ENCODE data around the gene EFNB1.
"Not testable (repeated sequence)": the region's sequence is repeated elsewhere in the genome, so short reads cannot be mapped to it uniquely, and the experiment has no call there.

The EFNB1 gene

DNA sequence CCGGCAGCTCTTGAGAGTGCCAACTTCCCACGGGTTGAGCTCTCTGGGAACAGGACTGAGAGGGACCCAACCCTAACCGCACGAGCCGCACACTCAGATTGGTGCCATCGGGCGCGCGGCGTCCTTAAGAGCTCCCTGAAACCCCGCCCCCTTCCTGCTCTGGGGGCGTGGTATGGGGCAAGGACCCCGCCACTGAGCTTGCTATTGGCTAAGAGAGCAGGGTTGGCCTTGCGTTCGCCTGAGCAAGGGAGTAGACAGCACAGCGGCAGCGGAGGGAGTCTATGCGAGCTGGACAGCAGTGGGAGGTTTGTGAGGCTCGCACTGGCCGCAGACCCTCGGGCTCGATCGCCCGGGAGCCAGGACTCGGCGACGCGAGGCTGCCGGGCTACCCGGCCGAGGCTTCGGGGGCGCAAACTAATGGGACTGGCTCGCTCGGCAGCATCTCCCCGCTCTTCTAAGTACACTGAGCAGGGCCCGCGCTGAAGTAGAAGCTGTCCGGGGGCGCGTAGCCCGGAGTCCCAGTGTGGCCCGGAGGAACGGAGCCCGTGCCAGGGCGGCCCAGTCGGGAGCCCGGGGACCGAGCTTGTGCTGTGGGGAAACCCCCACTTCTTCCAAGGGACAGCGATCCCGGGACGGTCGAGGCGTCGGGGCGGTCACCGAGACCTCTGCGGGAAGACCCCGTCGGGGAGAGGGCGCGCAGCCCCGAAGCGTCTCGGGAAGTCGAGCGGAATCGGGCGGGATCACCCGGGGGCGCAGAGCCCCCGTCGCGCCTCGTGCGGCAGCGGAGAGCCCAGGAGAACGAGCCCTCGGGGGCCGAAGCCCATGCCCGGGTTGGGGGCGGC, at the start of gene EFNB1:
EFNB1 (plus strand) TSS at position 282 of the 842 bp plus-strand sequence. CDS start 756 bp downstream, outside the sequence.
- peak; percentile 86 for DNase-seq

DNA sequence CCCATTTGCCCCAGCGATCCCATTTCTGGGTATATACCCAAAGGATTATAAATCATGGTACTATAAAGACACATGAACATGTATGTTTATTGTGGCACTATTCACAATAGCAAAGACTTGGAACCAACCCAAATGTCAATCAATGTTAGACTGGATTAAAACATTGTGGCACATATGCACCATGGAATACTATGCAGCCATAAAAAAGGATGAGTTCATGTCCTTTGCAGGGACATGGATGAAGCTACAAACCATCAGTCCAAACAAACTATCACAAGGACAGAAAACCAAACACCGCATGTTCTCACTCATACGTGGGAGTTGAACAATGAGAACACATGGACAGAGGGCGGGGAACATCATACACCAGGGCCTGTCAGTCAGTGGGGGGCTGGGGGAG, 47.5 kb upstream of the EFNB1 start:
- DNase-seq = not testable (repeated sequence)

DNA sequence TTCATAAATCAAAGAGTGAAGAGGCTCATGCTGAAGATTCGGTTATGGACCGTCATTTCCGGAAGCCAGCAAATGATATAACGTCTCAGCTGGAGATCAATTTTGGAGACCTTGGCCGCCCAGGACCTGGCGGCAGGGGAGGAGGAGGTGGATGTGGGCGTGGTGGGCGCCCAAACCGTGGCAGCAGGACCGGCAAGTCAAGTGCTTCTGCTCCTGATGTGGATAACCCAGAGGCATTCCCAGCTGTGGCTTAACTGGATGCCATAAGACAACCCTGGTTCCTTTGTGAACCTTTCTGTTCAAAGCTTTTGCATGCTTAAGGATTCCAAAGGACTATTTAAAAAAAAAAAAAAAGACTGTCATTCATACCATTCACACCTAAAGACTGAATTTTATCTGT, 44.0 kb upstream of the EFNB1 start:
- DNase-seq = no peak

DNA sequence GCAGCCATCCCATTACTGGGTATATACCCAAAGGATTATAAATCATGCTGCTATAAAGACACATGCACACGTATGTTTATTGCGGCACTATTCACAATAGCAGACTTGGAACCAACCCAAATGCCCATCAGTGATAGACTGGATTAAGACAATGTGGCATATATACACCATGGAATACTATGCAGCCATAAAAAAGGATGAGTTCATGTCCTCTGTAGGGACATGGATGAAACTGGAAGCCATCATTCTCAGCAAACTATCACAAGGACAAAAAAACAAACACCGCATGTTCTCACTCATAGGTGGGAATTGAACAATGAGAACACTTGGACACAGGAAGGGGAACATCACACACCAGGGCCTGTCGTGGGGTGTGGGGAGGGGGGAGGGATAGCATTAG, 42.2 kb upstream of the EFNB1 start:
- DNase-seq = not testable (repeated sequence)

- DNase-seq = no peak
Measured at GRCh38 chrX:68789966-68790365, 38.9 kb upstream of the EFNB1 start.

GRCh38 chrX:68792083-68792482, 36.7 kb upstream of the EFNB1 start:
- DNase-seq = no peak

DNA sequence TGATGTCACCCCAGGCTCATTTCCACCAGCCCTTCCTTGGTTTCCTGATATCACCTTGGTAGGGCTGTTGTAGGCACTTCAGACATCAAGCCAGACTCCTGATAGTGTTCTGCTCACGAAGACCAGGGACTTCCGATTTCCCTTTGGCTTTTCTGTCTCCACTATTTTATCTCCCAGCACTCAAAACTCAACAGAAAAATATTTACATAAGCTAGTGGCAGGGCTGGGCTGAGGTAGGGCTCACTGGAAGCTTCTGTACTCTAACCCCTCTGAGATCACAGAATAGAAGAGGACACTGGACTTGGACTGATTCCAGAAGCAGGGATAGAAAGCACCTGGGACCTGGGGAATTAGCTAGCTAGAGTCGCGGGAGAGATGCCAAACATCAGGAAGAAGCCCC, 34.4 kb upstream of the EFNB1 start:
- DNase-seq = no peak

DNA sequence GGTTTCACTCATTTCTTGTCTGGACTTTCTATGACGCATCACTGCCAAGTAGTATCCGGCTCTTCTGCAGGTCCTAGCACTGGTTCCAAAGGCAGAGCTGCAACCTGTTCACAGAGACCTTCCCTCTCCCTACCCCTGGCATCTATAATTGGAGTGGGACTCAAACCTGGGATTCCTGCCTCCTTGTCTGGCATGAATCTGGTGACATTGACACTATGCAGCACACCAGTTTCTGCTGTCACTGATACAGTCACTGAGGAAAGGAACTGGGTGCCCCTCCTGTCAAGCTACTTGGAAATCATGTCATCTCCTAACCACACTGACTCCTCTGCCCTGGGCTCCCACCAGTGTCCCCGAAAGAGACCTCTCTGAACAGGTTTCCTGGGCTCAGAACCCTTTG, 33.1 kb upstream of the EFNB1 start:
- DNase-seq = no peak

GRCh38 chrX:68798400-68798799, 30.4 kb upstream of the EFNB1 start:
- DNase-seq = not testable (repeated sequence)

DNA sequence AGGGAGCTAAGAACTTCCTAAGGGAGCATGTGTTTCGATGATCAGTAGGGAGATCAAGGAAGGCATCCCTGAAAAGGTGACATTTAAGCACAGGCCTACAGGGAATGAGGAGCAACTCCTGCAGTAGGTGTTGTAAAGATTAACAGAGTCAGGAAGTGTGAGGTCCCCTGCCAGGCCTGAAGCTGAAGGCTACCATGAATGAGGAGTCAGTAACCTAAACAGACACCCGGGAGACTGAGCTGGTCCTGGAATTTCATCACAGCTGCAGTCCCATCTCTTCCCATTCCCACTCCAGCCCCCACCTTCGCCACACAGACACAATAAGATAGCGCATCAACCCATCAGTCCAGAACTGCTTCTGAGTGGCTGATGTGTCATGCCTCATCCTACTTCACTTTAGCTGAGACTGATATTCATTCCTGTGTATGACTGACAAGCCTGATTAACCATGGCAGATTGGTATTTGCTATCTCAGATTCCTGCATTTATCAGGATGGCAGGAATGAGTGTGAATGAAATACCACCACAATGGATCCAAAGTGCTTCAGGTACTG, 27.0 kb upstream of the EFNB1 start:
- no peak for DNase-seq

DNA sequence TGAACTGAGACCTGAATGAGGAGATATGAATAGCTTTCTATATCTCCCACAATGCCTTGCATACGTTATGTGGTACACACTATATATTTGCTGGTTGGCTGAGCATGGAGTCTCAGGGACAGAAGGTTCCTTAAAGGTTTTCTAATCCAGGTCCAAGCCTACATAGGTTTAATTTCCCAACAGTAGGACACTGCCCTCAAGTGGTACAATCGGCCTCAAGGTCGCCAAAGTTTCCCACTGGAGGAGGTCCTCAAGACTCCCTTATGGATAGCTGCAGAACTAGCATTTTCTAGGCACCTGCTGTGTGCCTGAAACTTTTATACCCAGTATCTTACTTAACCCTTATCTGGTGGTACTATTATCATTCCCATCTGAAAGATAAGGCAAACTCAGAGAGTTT, 21.0 kb upstream of the EFNB1 start:
- no peak for DNase-seq

- no peak for DNase-seq
Measured at GRCh38 chrX:68808686-68809357, 20.0 kb upstream of the EFNB1 start.

GRCh38 chrX:68820476-68821110, 8.2 kb upstream of the EFNB1 start:
- DNase-seq = no peak

- DNase-seq = no peak
Measured at GRCh38 chrX:68821616-68822015, 7.2 kb upstream of the EFNB1 start.

- DNase-seq = peak; percentile 4
Measured at GRCh38 chrX:68822641-68823410, 6.0 kb upstream of the EFNB1 start.

- no peak for DNase-seq
Measured at GRCh38 chrX:68823413-68824151, 5.2 kb upstream of the EFNB1 start.

GRCh38 chrX:68824152-68824433, 4.7 kb upstream of the EFNB1 start:
- DNase-seq = no peak

DNA sequence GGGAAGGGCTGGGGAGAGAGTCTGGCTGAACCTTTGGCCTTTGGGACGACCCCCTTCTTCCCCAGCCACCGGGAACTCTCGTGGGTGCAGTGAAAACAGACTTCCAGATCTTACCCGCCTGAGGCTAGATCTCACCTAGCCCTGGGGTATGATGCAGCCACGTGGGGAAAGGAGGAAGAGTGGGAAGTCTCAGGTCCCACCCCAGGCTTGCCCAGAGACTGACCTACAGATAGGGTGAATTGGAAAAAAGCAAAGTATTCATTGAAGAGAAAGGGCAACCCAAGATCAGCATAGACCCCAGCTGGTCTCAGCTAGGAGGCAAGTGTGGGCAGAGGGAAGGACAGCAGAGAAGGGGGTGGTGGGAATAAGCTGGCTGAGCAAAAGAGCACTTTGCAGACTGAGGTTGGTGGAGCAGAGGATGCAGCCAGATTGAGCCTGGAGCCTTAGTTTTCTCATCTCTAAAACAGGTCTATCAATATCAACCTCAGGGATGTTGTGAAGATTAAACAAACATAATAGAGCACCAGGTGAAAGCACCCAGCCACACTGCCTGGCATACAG, 4.2 kb upstream of the EFNB1 start:
- no peak for DNase-seq

GRCh38 chrX:68826113-68826980, 2.5 kb upstream of the EFNB1 start:
- DNase-seq = no peak

DNA sequence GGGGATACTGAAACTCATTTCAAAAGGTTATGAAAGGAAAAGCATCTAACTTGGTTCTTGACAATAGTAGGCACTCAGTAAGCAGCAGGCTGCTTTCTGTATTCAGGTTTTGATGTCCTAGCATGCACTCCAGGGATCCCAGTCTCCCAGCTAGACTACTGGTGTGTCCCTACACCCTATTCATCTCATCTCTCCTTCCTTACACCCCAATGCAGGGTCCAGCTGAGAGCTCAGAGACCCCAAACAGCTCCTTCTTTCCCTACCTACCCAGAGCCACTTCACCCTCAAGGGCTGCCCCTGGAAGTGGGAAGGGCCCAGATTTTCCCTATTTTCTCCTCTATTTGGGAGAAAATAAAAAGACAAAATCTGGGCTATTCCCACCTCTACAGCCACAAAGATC, 1.6 kb upstream of the EFNB1 start:
- no peak for DNase-seq

Measured in activated naive CD4-positive, alpha-beta T cell treated with Interleukin-2 at 50 U/mL for 16 hours (primary cell).